WTC11 (cell line): ENCODE measurements around the gene RPS15. TPM values are rescaled to one million over a fixed set of nuclear protein-coding genes. Genes with fewer than 3 reads are reported as not detected.

Experiments used
- ATAC-seq: fragments of 200-7000 bp; cut with Tn5 transposase; 2 replicates; pipeline ENCODE4 v1.10.0; 2021; ENCODE audit warnings: mild to moderate bottlenecking, moderate library complexity
- CTCF ChIA-PET: fragments of 300-600 bp; sonication (Branson Sonifier 250); formaldehyde crosslinking; loops from one replicate; lab custom pipeline; 2021; ENCODE audit warnings: antibody characterized with exemption; lab: Charles Lee
- POLR2A ChIA-PET: fragments of 350-600 bp; sonication (Branson Sonifier 250); formaldehyde crosslinking; loops from one replicate; lab custom pipeline; 2021; ENCODE audit warnings: antibody characterized with exemption; lab: Charles Lee
- DNase-seq: peaks from one replicate; pipeline ENCODE4 v3.0.0; 2021; ENCODE audit warnings: low spot score
- H3K27ac Mint-ChIP-seq: 2 replicates; pipeline ENCODE4 v1.8.0; 2021; ENCODE audit warnings: mixed read lengths
- H3K27me3 Mint-ChIP-seq: 2 replicates; pipeline ENCODE4 v1.8.0; 2021; ENCODE audit warnings: low read depth, mild to moderate bottlenecking, moderate library complexity, mixed read lengths
- H3K36me3 Mint-ChIP-seq: 2 replicates; pipeline ENCODE4 v1.8.0; 2021; ENCODE audit warnings: mixed read lengths
- H3K4me1 Mint-ChIP-seq: 2 replicates; pipeline ENCODE4 v1.8.0; 2022; ENCODE audit warnings: mixed read lengths
- H3K4me3 Mint-ChIP-seq: 2 replicates; pipeline ENCODE4 v1.8.0; 2021; ENCODE audit warnings: mild to moderate bottlenecking, moderate library complexity, mixed read lengths
- H3K9me3 Mint-ChIP-seq: 2 replicates; pipeline ENCODE4 v1.8.0; 2021; ENCODE audit warnings: mixed read lengths
- CBFB ChIP-seq: sonication (generic); formaldehyde crosslinking; IDR thresholded peaks from 2 replicates; pipeline ENCODE4 v1.8.1; 2022; ENCODE audit warnings: mild to moderate bottlenecking, low read depth, missing genetic modification reagents
- CDX4 ChIP-seq: fragments of 250-450 bp; sonication (Bioruptor Pico); IDR thresholded peaks from 2 replicates; pipeline ENCODE4 v1.9.0; 2021; ENCODE audit warnings: moderate library complexity, mild to moderate bottlenecking, inconsistent platforms, borderline replicate concordance
- E2F1 ChIP-seq: sonication (generic); formaldehyde crosslinking; IDR thresholded peaks from 2 replicates; pipeline ENCODE4 v1.8.0; 2022; ENCODE audit warnings: mild to moderate bottlenecking, missing genetic modification reagents
- E2F5 ChIP-seq: sonication (generic); formaldehyde crosslinking; IDR thresholded peaks from 2 replicates; pipeline ENCODE4 v1.8.1; 2022; ENCODE audit warnings: mild to moderate bottlenecking, moderate library complexity, missing genetic modification reagents
- ELF4 ChIP-seq: sonication (generic); formaldehyde crosslinking; IDR thresholded peaks from 2 replicates; pipeline ENCODE4 v1.8.1; 2022; ENCODE audit warnings: low read depth, mild to moderate bottlenecking, moderate library complexity, missing genetic modification reagents
- FOXJ3 ChIP-seq: sonication (generic); formaldehyde crosslinking; IDR thresholded peaks from 2 replicates; pipeline ENCODE4 v1.9.0; 2021; ENCODE audit warnings: missing genetic modification reagents, mild to moderate bottlenecking, borderline replicate concordance
- FOXP4 ChIP-seq: sonication (generic); formaldehyde crosslinking; IDR thresholded peaks from 2 replicates; pipeline ENCODE4 v1.8.0; 2022; ENCODE audit warnings: mild to moderate bottlenecking, missing genetic modification reagents
- HMGA2 ChIP-seq: fragments of 250-450 bp; sonication (Bioruptor Pico); IDR thresholded peaks from 2 replicates; pipeline ENCODE4 v1.4.0; 2021; ENCODE audit warnings: mild to moderate bottlenecking, moderate library complexity
- MAX ChIP-seq: sonication (generic); formaldehyde crosslinking; IDR thresholded peaks from 2 replicates; pipeline ENCODE4 v1.8.0; 2022; ENCODE audit warnings: mild to moderate bottlenecking, missing genetic modification reagents
- MXD4 ChIP-seq: fragments of 250-450 bp; sonication (Bioruptor Pico); IDR thresholded peaks from 2 replicates; pipeline ENCODE4 v1.8.0; 2021; ENCODE audit warnings: mild to moderate bottlenecking, moderate library complexity, borderline replicate concordance
- NFYB ChIP-seq: sonication (generic); formaldehyde crosslinking; conservative IDR thresholded peaks from 2 replicates; pipeline ENCODE4 v1.8.0; 2022; ENCODE audit warnings: low read depth, missing genetic modification reagents
- NR1H2 ChIP-seq: sonication (generic); formaldehyde crosslinking; IDR thresholded peaks from 2 replicates; pipeline ENCODE4 v1.9.0; 2021; ENCODE audit warnings: mild to moderate bottlenecking, moderate library complexity, missing genetic modification reagents
- NR3C1 ChIP-seq: sonication (generic); formaldehyde crosslinking; conservative IDR thresholded peaks from 2 replicates; pipeline ENCODE4 v1.8.1; 2023; ENCODE audit warnings: low read depth, mild to moderate bottlenecking, missing genetic modification reagents
- RELA ChIP-seq: sonication (generic); formaldehyde crosslinking; IDR thresholded peaks from 2 replicates; pipeline ENCODE4 v1.8.1; 2022; ENCODE audit warnings: missing genetic modification reagents, mild to moderate bottlenecking, borderline replicate concordance
- SP1 ChIP-seq: sonication (generic); formaldehyde crosslinking; conservative IDR thresholded peaks from 2 replicates; pipeline ENCODE4 v1.8.1; 2022; ENCODE audit warnings: missing genetic modification reagents
- USF2 ChIP-seq: sonication (generic); formaldehyde crosslinking; IDR thresholded peaks from 2 replicates; pipeline ENCODE4 v1.8.1; 2023; ENCODE audit warnings: mild to moderate bottlenecking, missing genetic modification reagents, moderate library complexity
- ZNF121 ChIP-seq: sonication (generic); formaldehyde crosslinking; IDR thresholded peaks from 2 replicates; pipeline ENCODE4 v1.8.0; 2023; ENCODE audit warnings: missing genetic modification reagents
- ZNF219 ChIP-seq: sonication (generic); formaldehyde crosslinking; IDR thresholded peaks from 2 replicates; pipeline ENCODE4 v1.8.0; 2023; ENCODE audit warnings: missing genetic modification reagents, mild to moderate bottlenecking, borderline replicate concordance
- ZNF263 ChIP-seq: sonication (generic); formaldehyde crosslinking; IDR thresholded peaks from 2 replicates; pipeline ENCODE4 v1.8.1; 2022; ENCODE audit warnings: low read depth, mild to moderate bottlenecking, moderate library complexity, missing genetic modification reagents
- total RNA-seq: library from RNA; stranded (reverse); gene quantifications from 3 replicates; pipeline ENCODE4 v1.2.3, GENCODE V29; 2021

RPS15 gene
- total RNA-seq, 1 experiment from 2014 or later = 1,932 TPM

GRCh38 chr19:1482361-1483130, 44.4 kb downstream of the RPS15 start:
- TF ChIP-seq NR1H2 = no peak
- TF ChIP-seq USF2 (CRISPR knock-in tag) = no peak
- TF ChIP-seq E2F1 = no peak
- no peak for TF ChIP-seq NFYB (CRISPR knock-in tag)
- no peak for TF ChIP-seq SP1 (CRISPR knock-in tag)
- no peak overlapping the region for H3K27ac Mint-ChIP-seq

GRCh38 chr19:1483131-1483978, 45.2 kb downstream of the RPS15 start:
- POLR2A ChIA-PET = no interaction called here
- no peak for DNase-seq
- H3K27ac Mint-ChIP-seq = no peak overlapping the region
- TF ChIP-seq RELA (CRISPR knock-in tag) (no peak), ZNF121 (CRISPR knock-in tag) (no peak), CDX4 (no peak), MXD4 (CRISPR knock-in tag) (no peak), NFYB (CRISPR knock-in tag) (no peak), FOXP4 (no peak), MAX (no peak), ELF4 (CRISPR knock-in tag) (no peak), NR3C1 (CRISPR knock-in tag) (no peak), ZNF263 (CRISPR knock-in tag) (no peak), CBFB (CRISPR knock-in tag) (no peak), ZNF219 (CRISPR knock-in tag) (no peak), FOXJ3 (CRISPR knock-in tag) (no peak), E2F5 (no peak), HMGA2 (no peak)
- TF ChIP-seq, all 79 proteins: peak for 0
- CTCF ChIA-PET = interaction anchor here (0.6 kb wide), 1 partner anchor 309 kb away, joined by 3 read pairs; no protein-coding TSS in a partner anchor
- no peaks in the 10 kb centered on the region; the same call in 1 of the 2 replicates for H3K27me3 Mint-ChIP-seq
- ATAC-seq = no peak
- no peak overlapping the region for H3K4me3 Mint-ChIP-seq
- H3K9me3 Mint-ChIP-seq = no peaks in the 10 kb centered on the region
- H3K36me3 Mint-ChIP-seq = no peaks in the 10 kb centered on the region; the same call in 1 of the 2 replicates
- peaks cover 4% of the 10 kb centered on the region; the same call in 1 of the 2 replicates for H3K4me1 Mint-ChIP-seq

More at GRCh38 chr19:1482361-1483130, 44.4 kb downstream of the RPS15 start:
- CTCF ChIA-PET = interaction anchor here (0.6 kb wide), 1 partner anchor 310 kb away, joined by 3 read pairs; no protein-coding TSS in a partner anchor
- DNase-seq = no peak
- no peaks in the 10 kb centered on the region; the same call in 1 of the 2 replicates for H3K27me3 Mint-ChIP-seq
- H3K4me3 Mint-ChIP-seq = no peak overlapping the region
- POLR2A ChIA-PET = no interaction called here
- ATAC-seq = no peak
- H3K4me1 Mint-ChIP-seq = peaks cover 7% of the 10 kb centered on the region; the same call in 1 of the 2 replicates
- H3K9me3 Mint-ChIP-seq = no peaks in the 10 kb centered on the region
- H3K36me3 Mint-ChIP-seq = no peaks in the 10 kb centered on the region; the same call in 1 of the 2 replicates
